ENCODE measurements around the gene RFC3.

DNA sequence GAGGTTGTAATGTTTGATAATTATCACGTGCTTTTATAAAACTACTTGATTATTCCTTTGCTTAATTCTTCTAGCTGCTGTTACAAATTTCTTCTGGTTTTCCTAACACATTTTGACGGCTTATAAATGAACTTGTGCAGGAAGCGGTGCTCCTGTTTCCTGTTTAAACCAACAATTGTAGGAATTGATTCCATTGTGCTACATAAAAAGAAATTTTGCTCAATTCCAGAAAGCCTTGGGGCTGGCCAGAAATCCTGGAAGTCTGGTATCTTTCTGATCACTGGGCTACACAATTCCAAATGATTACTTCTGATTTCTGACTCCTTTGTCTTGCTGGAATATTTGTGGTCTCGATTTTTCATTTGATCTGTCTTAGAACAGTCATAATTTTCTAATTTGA lies 14.9 kb downstream of the RFC3 start:
- TF ChIP-seq, protein P1, sequence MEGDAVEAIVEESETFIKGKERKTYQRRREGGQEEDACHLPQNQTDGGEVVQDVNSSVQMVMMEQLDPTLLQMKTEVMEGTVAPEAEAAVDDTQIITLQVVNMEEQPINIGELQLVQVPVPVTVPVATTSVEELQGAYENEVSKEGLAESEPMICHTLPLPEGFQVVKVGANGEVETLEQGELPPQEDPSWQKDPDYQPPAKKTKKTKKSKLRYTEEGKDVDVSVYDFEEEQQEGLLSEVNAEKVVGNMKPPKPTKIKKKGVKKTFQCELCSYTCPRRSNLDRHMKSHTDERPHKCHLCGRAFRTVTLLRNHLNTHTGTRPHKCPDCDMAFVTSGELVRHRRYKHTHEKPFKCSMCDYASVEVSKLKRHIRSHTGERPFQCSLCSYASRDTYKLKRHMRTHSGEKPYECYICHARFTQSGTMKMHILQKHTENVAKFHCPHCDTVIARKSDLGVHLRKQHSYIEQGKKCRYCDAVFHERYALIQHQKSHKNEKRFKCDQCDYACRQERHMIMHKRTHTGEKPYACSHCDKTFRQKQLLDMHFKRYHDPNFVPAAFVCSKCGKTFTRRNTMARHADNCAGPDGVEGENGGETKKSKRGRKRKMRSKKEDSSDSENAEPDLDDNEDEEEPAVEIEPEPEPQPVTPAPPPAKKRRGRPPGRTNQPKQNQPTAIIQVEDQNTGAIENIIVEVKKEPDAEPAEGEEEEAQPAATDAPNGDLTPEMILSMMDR (IDR thresholded peaks at IDR 0.05) = no peak
- no peak for TF ChIP-seq POLR2A (IDR thresholded peaks at IDR 0.05)

Measured in adrenal gland (tissue), 5 donors.